Measurements from ENCODE around the gene DRAM1.

DNA sequence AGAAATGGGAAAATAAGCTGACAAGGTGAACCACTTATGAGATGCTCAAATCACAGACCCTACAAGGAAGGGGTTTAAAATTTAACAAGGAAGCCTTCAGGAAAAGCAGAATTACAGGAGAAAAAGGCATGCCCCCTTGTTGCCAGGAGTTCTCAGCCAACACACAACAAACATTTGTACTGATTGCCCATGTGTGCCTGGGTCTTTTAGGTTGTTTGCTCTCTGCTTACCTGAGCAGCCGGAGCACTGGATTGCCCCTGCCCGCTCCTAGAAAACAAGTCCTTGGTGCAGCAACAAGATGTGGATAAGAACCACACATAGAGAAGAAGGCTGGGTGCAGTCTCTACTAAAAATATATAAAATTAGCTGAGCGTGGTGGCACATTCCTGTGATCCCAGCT lies 3.4 kb downstream of the DRAM1 start:
- no peak for TF ChIP-seq TCF12 (IDR thresholded peaks at IDR 0.05; ENCODE audit: low read depth)
- no peak for TF ChIP-seq EP300 (IDR thresholded peaks at IDR 0.05; ENCODE audit: borderline replicate concordance)
- no peak for TF ChIP-seq YY1 (IDR thresholded peaks at IDR 0.05; ENCODE audit: low read depth)
- TF ChIP-seq CEBPB (IDR thresholded peaks at IDR 0.05): no peak

Data from Ishikawa (cell line).